Activated T-helper 1 cell treated with anti-CD3 and anti-CD28 coated beads, Interleukin-12 subunit alpha, Interleukin-12 subunit beta, Interleukin-2, Interleukin-4 antibody, amounts not matched to agents 30 ng/mL and 10 ng/mL and 1 ng/mL, durations not matched to agents 14 hours and 24 hours and 36 hours (primary cell): ENCODE data around the gene SLC38A10. TPM values are rescaled to one million over a fixed set of nuclear protein-coding genes. Genes with fewer than 3 reads are reported as not detected.

Experiments
- total RNA-seq: library from RNA; stranded (reverse); gene quantifications from 2 replicates; pipeline ENCODE4 v1.2.3, GENCODE V29; 2022

SLC38A10 gene
- total RNA-seq, 1 donor from 2014 or later = 99.7 TPM

Other genes starting within 250 kb of the SLC38A10 start
- gene PVALEF, start 129.8 kb downstream of the SLC38A10 start, total RNA-seq = not detected in 2 replicates
- 0.61 and 0.62 TPM in 2 replicates for gene AATK, start 129.1 kb downstream of the SLC38A10 start, total RNA-seq
- gene CEP131, start 72.3 kb downstream of the SLC38A10 start, total RNA-seq = 17.5 and 18.7 TPM in 2 replicates
- gene TEPSIN, start 56.3 kb downstream of the SLC38A10 start, total RNA-seq = 37.7 and 41.0 TPM in 2 replicates
- 71.9 and 78.3 TPM in 2 replicates for gene NDUFAF8, start 56.0 kb downstream of the SLC38A10 start, total RNA-seq
- 0.02 and 0.08 TPM in 2 replicates for gene BAHCC1, start 100.2 kb upstream of the SLC38A10 start, total RNA-seq
- 3,516 TPM in 2 replicates for gene ACTG1, start 217.5 kb upstream of the SLC38A10 start, total RNA-seq
- gene FSCN2, start 233.1 kb upstream of the SLC38A10 start, total RNA-seq = 0.52 and 0.64 TPM in 2 replicates